GM19372 (cell line): ENCODE measurements around the gene SPEG.
A peak's percentile ranks its signal among the peaks of the same experiment; 100 is the strongest.

Experiments used
- ATAC-seq: cut with Tn5 transposase; IDR thresholded peaks from one replicate; pipeline ENCODE4 v1.9.1; 2021; ENCODE audit warnings: mild to moderate bottlenecking, low read depth, moderate library complexity; ENCODE audit not compliant: unreplicated experiment

The SPEG gene

DNA sequence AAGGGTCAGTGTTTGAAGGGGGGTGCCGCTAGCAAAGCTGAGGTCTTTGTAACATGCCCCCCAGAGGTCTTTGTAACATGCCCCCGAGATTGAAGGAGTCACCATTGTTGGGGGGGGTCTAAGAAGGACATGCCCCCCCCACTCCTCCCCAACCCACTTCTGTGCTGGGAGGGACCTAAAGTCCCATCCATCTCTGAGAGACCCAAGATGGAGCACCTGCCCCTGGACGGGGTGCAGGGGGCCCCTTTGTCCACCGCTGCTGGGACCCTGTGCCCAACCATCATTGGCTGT lies 73.7 kb downstream of the SPEG start:
- ATAC-seq, result no peak

DNA sequence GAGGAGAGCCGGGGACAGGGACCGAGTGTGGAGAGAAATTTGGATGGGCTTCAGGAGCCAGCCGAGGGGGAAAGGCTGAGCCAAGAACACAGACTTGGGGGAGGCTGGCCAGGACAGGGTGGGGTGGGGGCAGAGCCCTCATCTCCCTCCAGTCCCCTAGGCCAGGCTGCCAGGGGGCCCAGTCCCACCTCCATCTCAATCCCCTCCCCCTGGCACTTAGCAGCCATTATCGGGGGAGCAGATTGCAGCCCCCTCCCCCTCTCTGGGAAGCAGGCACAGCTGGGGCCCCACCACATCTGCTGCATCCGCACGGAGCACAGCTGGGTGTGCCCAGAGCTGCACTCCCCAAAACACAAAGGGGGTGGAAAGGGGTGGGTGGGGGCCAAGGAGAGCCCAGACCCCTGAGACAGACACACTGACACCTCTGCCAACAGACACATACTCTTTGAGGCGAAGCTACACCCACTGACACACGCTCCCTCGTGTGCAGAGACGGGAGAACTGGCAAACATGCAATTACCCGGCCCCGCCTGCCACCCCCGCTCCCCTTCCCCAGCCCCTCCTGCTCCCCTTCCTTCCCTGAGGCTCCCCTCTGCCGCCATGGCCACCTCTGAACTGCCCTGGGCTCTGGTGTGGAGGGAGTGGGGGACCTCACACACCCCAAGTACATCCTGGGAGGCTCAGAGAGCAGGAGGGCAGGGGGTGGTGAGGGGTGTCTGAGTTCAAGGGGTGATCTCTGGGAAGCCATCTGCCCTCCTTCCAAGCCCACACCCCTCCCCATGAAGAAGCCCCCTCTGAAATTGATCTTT lies 74.5 kb downstream of the SPEG start:
- peak; percentile 12 for ATAC-seq

- ATAC-seq, result peak; percentile 56
Observed at GRCh38 chr2:219509780-219510511, 75.3 kb downstream of the SPEG start.

DNA sequence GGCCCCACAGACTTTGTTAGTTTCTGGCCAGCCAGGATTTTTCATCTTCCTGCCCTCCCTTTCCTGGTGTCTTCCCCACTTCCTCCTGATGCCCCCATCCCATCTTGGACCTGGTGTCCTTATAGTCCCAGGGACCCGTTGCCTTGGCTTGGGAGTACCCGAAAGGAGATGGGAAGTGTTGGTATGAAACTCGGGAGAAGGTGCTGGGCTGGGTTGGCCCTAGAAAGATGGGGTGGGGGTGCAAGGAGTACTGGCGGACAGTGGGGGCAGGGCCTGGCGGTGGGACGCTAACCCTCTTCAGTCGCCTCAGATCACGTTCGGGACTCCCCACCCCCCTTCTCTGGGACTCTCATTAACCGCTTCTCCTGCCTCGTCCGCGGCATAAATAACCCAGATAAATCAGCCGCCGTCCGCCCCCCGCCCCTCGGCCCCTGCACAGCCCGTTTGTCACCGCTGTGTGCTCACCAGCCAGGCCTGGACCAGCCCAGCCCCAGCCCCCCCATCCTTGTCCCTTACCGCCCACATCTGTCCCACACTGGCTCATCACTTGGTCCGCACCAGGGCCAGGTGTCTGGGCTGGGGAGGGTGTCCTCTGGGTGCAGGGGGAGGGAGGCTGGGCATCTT lies 76.0 kb downstream of the SPEG start:
- ATAC-seq, result no peak

GRCh38 chr2:219511547-219512325 lies 77.1 kb downstream of the SPEG start:
- ATAC-seq, result no peak

- no peak for ATAC-seq
Observed at GRCh38 chr2:219512524-219513216, 78.0 kb downstream of the SPEG start.

- no peak for ATAC-seq
Observed at GRCh38 chr2:219513787-219514186, 79.1 kb downstream of the SPEG start.

- no peak for ATAC-seq
Observed at GRCh38 chr2:219514196-219514761, 79.6 kb downstream of the SPEG start, which contains the start of gene ASIC4. ASIC4 (plus strand) TSS chr2:219514482; CDS start chr2:219514725, 243 bp downstream.

- ATAC-seq, result no peak
Observed at GRCh38 chr2:219514836-219515235, 80.2 kb downstream of the SPEG start.

DNA sequence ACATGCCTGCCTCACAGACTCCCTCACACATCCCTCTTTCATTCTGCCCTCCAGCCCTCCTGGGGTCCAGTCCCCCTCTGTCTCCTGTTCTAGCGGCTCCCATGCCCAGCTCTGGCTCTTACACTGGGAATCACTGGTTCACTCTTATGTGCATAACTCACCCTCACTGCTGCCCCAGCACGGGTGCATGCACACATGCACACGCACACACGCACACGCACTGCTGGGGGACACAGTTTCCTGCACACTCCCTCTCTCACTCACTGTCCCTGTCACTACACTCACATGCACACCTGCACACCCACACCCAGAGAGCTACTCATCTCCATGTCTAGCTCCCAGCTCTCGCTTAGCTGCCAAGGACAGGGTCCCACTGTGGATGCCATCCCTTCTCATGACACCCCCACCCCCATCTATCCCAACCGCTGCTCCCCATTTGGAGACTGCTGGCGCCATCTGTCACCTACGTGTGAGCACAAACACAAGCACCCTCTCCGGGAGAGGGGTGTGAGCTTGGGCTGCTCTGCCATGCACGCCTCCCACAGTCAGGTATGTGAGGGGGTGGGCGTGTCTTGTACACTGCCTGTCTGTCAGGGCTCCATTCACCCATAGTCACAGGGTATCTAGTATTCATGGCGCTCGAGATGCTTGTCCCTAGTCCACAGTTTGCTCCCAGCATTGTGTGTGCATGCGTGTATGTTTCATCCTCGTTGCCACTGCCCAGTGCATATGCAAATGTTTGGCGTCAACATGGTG lies 81.4 kb downstream of the SPEG start:
- ATAC-seq, result no peak

DNA sequence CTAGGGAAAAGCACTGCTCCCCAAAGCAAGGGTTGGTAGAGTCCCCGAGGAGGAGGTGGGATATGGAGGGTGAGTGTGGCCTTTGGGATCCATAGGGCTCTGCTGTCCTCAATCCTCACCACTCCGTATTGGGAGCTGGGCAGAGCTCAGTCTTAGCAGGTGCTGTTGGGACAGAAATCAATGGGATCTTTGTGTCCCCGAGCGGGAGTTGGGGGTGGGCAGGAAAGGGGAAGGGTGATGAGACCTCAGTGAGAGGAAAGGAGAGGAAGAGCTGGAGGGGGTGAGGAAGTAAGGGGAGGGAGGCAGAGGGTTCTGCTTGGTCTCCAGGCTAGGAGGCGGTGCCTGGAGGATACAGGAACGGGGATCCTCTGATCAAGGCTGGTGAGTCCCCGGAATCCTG lies 82.2 kb downstream of the SPEG start:
- ATAC-seq, result no peak

GRCh38 chr2:219517954-219518778 lies 83.5 kb downstream of the SPEG start:
- ATAC-seq, result no peak

GRCh38 chr2:219519526-219519916 lies 84.9 kb downstream of the SPEG start:
- ATAC-seq, result no peak

DNA sequence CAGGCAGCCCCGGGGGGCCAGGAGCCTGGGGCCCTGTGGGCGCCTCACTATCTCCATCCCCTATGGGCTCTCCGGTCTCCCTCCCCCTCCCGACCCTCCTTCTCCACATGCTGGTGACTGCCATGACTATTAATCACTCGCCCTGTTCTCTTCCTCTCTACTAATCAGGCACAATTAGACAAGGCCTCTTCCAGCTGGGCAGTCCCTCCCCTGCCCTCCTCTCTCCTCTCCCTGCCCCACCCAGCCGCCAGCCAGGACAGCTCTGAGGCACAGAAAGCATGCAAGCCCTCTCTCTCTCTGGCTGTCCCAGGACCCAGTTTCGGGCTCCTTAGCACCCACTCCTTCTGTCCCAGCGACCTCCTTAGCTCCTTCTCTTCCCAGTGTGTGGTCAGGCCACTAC lies 85.4 kb downstream of the SPEG start:
- ATAC-seq, result no peak

DNA sequence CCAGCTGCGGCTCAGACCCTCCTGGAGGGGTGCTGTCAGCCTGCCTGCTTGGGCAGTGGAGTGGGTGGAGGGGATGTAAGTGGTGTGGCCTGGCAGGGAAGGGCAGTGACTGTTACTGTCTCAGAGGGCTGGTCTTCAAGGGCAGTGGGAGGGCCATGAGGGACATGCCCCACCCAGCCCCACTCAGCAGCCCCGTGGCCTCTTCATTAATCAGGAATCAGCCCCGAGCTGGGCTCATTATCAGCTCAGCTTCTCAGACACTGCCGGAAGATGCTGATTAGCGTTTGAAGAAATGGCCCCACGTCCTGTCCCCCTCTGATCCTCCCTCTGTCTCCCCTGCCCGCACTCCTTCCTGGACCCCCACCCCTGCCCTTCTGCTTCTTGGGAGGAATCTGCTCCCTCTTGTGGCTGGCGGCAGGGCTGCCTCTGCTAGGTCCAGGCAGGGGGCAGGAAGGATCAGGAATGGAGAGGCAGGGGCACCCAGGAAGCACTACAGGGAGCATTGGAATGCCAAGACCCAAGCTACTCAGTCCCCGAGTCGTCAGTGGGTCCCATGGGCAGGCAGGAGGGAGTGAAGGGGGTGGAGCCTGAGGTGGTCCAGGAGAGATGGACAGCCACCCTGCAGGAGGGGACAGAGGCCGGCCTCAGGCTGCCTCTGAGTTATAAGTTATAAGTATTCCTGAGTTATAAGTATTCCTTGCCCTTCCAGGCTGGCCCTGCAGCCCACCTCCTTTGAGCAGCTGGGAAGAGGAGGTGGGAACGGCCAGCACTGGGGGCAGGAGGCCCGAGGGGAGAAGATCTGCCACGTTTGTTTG lies 86.6 kb downstream of the SPEG start:
- no peak for ATAC-seq

- ATAC-seq, result no peak
Observed at GRCh38 chr2:219522111-219523030, 87.7 kb downstream of the SPEG start.
